B cell (primary cell): Measurements from ENCODE around the gene YIPF2.

Experiments
- EZH2 ChIP-seq: IDR thresholded peaks from 2 replicates; pipeline ENCODE4 v1.6.1; 2012; ENCODE audit warnings: borderline replicate concordance, low read depth, mild to moderate bottlenecking, moderate library complexity, low read length; ENCODE audit not compliant: insufficient read depth, poor library complexity, severe bottlenecking
- TF ChIP-seq, protein P1 (sequence below): fragments of 200-600 bp; IDR thresholded peaks from one replicate; pipeline ENCODE4 v1.8.0; 2022; ENCODE audit warnings: antibody characterized with exemption, mild to moderate bottlenecking

- TF ChIP-seq EZH2: no peak
- TF ChIP-seq, protein P1, sequence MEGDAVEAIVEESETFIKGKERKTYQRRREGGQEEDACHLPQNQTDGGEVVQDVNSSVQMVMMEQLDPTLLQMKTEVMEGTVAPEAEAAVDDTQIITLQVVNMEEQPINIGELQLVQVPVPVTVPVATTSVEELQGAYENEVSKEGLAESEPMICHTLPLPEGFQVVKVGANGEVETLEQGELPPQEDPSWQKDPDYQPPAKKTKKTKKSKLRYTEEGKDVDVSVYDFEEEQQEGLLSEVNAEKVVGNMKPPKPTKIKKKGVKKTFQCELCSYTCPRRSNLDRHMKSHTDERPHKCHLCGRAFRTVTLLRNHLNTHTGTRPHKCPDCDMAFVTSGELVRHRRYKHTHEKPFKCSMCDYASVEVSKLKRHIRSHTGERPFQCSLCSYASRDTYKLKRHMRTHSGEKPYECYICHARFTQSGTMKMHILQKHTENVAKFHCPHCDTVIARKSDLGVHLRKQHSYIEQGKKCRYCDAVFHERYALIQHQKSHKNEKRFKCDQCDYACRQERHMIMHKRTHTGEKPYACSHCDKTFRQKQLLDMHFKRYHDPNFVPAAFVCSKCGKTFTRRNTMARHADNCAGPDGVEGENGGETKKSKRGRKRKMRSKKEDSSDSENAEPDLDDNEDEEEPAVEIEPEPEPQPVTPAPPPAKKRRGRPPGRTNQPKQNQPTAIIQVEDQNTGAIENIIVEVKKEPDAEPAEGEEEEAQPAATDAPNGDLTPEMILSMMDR: no peak
Measured at GRCh38 chr19:10918359-10918758, 10.1 kb downstream of the YIPF2 start.
